Endothelial cell of umbilical vein (primary cell): Measurements from ENCODE around the gene UGT1A3. TPM values are rescaled to one million over a fixed set of nuclear protein-coding genes. Genes with fewer than 3 reads are reported as not detected.

Experiments used
- BruUV-seq: library from RNA; stranded (reverse); fragments of 400-500 nt; replicated peaks from 2 replicates; lab custom pipeline; 2021; lab: Mats Ljungman, UMichigan
- CTCF ChIA-PET: fragments of 300-600, 350-600 bp; sonication (Branson Sonifier 250); formaldehyde crosslinking; loops from one replicate; lab custom pipeline; 2021; ENCODE audit warnings: antibody characterized with exemption, inconsistent platforms; lab: Charles Lee
- POLR2A ChIA-PET: fragments of 300-600, 350-600 bp; sonication (Branson Sonifier 250); formaldehyde crosslinking; loops from one replicate; lab custom pipeline; 2021; ENCODE audit warnings: antibody characterized with exemption, inconsistent platforms; lab: Charles Lee
- DNase-seq: peaks from one replicate; pipeline ENCODE4 v3.0.0-alpha.2; 2011; ENCODE audit warnings: low read depth, low spot score
- FAIRE-seq: peaks from 2 replicates; lab custom pipeline; 2011; peaks lifted over from hg19 to GRCh38; lab: Jason Lieb, UNC
- H2AFZ ChIP-seq: 2 replicates; pipeline ENCODE4 v1.6.0; 2012; ENCODE audit warnings: low read depth, low read length, control low read depth, inconsistent platforms
- H3K27ac ChIP-seq: 2 replicates; pipeline ENCODE4 v1.5.1; 2011; ENCODE audit warnings: low read depth, mild to moderate bottlenecking, control low read depth, low read length, moderate library complexity; ENCODE audit not compliant: insufficient read depth
- H3K27me3 ChIP-seq, 2 experiments: 2 replicates each; pipeline versions ENCODE4 v1.6.0 to v1.6.1; 2011; ENCODE audit warnings: low read length in 2 of 2, mixed read lengths in 1 of 2; ENCODE audit not compliant: control insufficient read depth in 2 of 2, insufficient read depth in 2 of 2
- H3K36me3 ChIP-seq, 2 experiments: 2 replicates in 1 of 2; 3 replicates in 1 of 2; pipeline ENCODE4 v1.5.1; 2011; ENCODE audit warnings: low read length in 2 of 2, mild to moderate bottlenecking in 1 of 2, moderate library complexity in 1 of 2; ENCODE audit not compliant: control insufficient read depth in 2 of 2, insufficient read depth in 2 of 2; ENCODE audit errors: extremely low read depth in 1 of 2
- H3K4me1 ChIP-seq: 3 replicates; pipeline ENCODE4 v1.5.1; 2011; ENCODE audit warnings: mild to moderate bottlenecking, low read length; ENCODE audit not compliant: control insufficient read depth, insufficient read depth; ENCODE audit errors: extremely low read depth
- H3K4me2 ChIP-seq: 2 replicates; pipeline ENCODE4 v1.6.1; 2011; ENCODE audit warnings: low read length, control low read depth, mixed read lengths; ENCODE audit not compliant: insufficient read depth
- H3K4me3 ChIP-seq, 3 experiments: fragments of 200-600 bp in 1 of 3; sonication (generic), shearing (Covaris generic) in 1 of 3; replicated peaks in 1 of 3; 2 replicates each; pipeline ENCODE4 v1.5.1; 2011 to 2016; ENCODE audit warnings: control low read depth in 3 of 3, low read length in 3 of 3, mild to moderate bottlenecking in 2 of 3, inconsistent platforms in 1 of 3, low read depth in 1 of 3, moderate library complexity in 1 of 3; ENCODE audit not compliant: insufficient read depth in 1 of 3
- H3K79me2 ChIP-seq: 2 replicates; pipeline ENCODE4 v1.6.0; 2012; ENCODE audit warnings: low read length, inconsistent platforms; ENCODE audit not compliant: control insufficient read depth, insufficient read depth
- H3K9ac ChIP-seq: replicated peaks from 2 replicates; pipeline ENCODE3; 2011; ENCODE audit warnings: low read length, control low read depth; ENCODE audit not compliant: insufficient read depth; ENCODE audit errors: extremely low read depth
- H3K9me1 ChIP-seq: replicated peaks from 3 replicates; pipeline ENCODE4 v1.6.0; 2011; ENCODE audit warnings: mild to moderate bottlenecking, low read length; ENCODE audit not compliant: control insufficient read depth, insufficient read depth; ENCODE audit errors: extremely low read depth
- H3K9me3 ChIP-seq: replicated peaks from 2 replicates; pipeline ENCODE4 v1.5.1; 2012; ENCODE audit warnings: low read length, inconsistent platforms; ENCODE audit not compliant: control insufficient read depth, insufficient read depth
- H4K20me1 ChIP-seq: replicated peaks from 2 replicates; pipeline ENCODE3; 2011; ENCODE audit warnings: mild to moderate bottlenecking, low read length; ENCODE audit not compliant: control insufficient read depth, insufficient read depth; ENCODE audit errors: extremely low read depth
- MYC ChIP-seq: IDR thresholded peaks from one replicate; pipeline ENCODE4 v1.6.1; 2011; ENCODE audit warnings: mild to moderate bottlenecking, low read depth, low read length
- POLR2A ChIP-seq: IDR thresholded peaks from 2 replicates; pipeline ENCODE4 v1.6.1; 2012; ENCODE audit warnings: low read depth, mild to moderate bottlenecking, control low read depth, low read length
- dilution Hi-C: fragments of 300-500 bp; cut with MboI; formaldehyde crosslinking; loops from one replicate; pipeline ENCODE4 v1.15.0; 2019; ENCODE audit warnings: low sequenced_read_pairs; ENCODE audit not compliant: extremely low pct_ligation_motif_present
- intact Hi-C: fragments of 100-400 bp; cut with micrococcal nuclease; formaldehyde crosslinking; loops from one replicate; pipeline ENCODE4 v1.10.0; 2022
- polyA plus RNA-seq, 4 experiments: library from polyadenylated mRNA; depleted of rRNA in 3 of 4; stranded (reverse) in 3 of 4; unstranded in 1 of 4; fragments of >200 nt; gene quantifications; 2 replicates each; pipeline versions ENCODE4 v1.2.1 to v1.2.3, GENCODE V29; 2011 to 2012; ENCODE audit warnings: missing spikeins in 1 of 4
- total RNA-seq: library from RNA; stranded (reverse); gene quantifications from 2 replicates; pipeline ENCODE4 v1.2.3, GENCODE V29; 2021
- TF ChIP-seq, protein P1 (sequence below): IDR thresholded peaks from 2 replicates; pipeline ENCODE4 v1.6.1; 2011; ENCODE audit not compliant: insufficient read depth, insufficient read length

The UGT1A3 gene
- total and polyA plus RNA-seq, 2 donors (not counting 3 experiments of a cell fraction or from before 2014, with no cell fraction given): not detected

DNA sequence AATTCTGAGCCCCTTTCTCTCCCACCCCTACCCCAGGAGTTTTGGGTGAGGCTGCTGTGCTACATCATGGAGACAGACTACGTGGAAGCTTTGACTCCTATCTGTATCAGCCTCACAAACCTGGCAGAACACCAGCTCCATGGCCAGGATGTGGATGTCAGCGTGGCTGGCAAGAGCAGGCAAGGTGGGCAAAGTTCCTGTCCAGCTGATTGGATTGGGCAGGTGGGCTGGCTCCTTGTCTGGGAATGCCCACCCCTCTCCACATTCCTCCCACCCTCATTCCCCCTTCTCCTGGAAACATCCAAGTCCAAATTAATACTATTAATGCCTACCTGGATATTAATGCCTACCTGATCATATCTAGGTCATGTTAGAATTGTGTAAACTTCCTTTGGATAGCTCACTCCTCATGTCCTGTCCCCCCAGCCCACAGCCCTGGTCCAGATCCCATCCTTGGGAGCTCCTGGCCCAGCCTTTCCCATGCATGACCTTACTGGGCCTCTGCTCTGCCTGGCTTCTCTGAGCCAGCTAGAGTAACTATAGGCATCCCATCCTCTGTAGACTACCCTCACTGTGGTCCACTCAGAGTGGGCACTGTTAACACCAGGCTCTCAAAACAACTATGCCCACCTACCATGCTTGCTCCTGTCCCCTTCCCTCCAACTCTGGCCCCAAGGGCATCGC, 73.4 kb downstream of the UGT1A3 start:
- intact Hi-C loops: no loop called here
- H3K36me3 ChIP-seq: no peaks in the 10 kb centered on the region
- no peak overlapping the region for H2AFZ ChIP-seq
- CTCF ChIA-PET: no interaction called here
- no peaks in the 10 kb centered on the region for H3K4me1 ChIP-seq
- no peak overlapping the region for H3K9ac ChIP-seq
- no peaks in the 10 kb centered on the region for H4K20me1 ChIP-seq
- dilution Hi-C loops: no loop called here
- FAIRE-seq (no peak), DNase-seq (no peak)
- H3K4me2 ChIP-seq: no peak overlapping the region
- POLR2A ChIA-PET: no interaction called here
- TF ChIP-seq, protein P1, sequence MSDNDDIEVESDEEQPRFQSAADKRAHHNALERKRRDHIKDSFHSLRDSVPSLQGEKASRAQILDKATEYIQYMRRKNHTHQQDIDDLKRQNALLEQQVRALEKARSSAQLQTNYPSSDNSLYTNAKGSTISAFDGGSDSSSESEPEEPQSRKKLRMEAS: no peak
- no peak overlapping the region for H3K4me3 ChIP-seq
- H3K27ac ChIP-seq: no peak overlapping the region
- no peaks in the 10 kb centered on the region for H3K79me2 ChIP-seq
- no TSS peak for BruUV-seq
- H3K27me3 ChIP-seq: no peaks in the 10 kb centered on the region
- H3K9me1 ChIP-seq: no peaks in the 10 kb centered on the region
- no peaks in the 10 kb centered on the region for H3K9me3 ChIP-seq

DNA sequence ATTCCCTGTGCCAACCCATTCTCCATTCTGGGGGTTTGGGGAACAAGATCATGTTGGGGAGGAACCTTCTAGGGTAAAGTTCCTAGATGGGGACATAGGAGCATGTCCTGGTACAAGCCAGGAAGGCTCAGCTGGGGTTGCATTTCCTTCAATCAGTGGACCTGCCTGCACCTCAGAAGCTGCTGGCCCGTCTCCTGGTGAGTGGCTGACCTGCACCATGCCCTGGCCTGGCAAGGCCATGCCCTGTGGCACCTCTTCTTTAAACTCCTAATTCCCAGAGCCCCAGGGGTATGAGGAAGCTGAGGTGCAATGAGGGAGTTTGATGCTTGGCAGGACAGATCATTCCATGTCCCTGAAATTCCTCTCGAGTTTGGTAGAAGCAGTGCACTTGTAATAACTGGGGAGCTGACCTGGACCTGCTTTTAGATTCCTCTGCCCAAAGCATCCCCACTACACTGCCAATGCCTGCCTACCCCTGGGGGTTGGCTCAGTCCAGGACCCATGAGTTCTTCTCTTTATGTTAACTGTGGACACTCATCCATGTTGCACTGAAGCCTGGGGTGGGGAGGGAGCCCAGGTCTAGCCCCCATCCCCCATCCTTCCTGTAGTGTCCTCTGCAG, 74.6 kb downstream of the UGT1A3 start:
- Histone ChIP-seq H3K27ac (no peak overlapping the region), H2AFZ (no peak overlapping the region), H3K79me2 (no peaks in the 10 kb centered on the region), H3K4me3 (no peak overlapping the region), H3K4me1 (no peaks in the 10 kb centered on the region), H3K27me3 (no peaks in the 10 kb centered on the region), H3K9me3 (no peaks in the 10 kb centered on the region), H3K9ac (no peak overlapping the region), H3K9me1 (no peaks in the 10 kb centered on the region), H3K4me2 (no peak overlapping the region), H4K20me1 (no peaks in the 10 kb centered on the region), H3K36me3 (no peaks in the 10 kb centered on the region)
- POLR2A ChIA-PET: no interaction called here
- DNase-seq (no peak), FAIRE-seq (no peak)
- dilution Hi-C loops: no loop called here
- BruUV-seq: no TSS peak
- no peak for TF ChIP-seq MYC
- no peak for TF ChIP-seq POLR2A
- CTCF ChIA-PET: no interaction called here
- intact Hi-C loops: no loop called here
